Measurements from ENCODE around the gene FURIN. TPM values are rescaled to one million over a fixed set of nuclear protein-coding genes. Genes with fewer than 3 reads are reported as not detected.

Gene FURIN
- total RNA-seq, 4 donors from 2014 or later, result 76.7 to 159 (median 118) TPM

- Histone ChIP-seq H3K9me3 (no peaks in the 10 kb centered on the region), H3K27ac (peak overlapping the region in 1 of 4 donors; percentile 91), H3K4me1 (peaks cover 12 to 38% of the 10 kb centered on the region in 2 donors), H3K4me3 (no peak overlapping the region), H3K27me3 (no peaks in the 10 kb centered on the region), H3K36me3 (peaks cover 0 to 87% of the 10 kb centered on the region in 2 donors)
- intact Hi-C loops (cut with DNase I; ENCODE audit: low total_unique reads) (no loop called here), in situ Hi-C loops (cut with MboI; ENCODE audit: low sequenced_read_pairs in 4 of 4) (no loop called here)
- no peak for DNase-seq
- ATAC-seq, result no peak
- TF ChIP-seq, protein P1, sequence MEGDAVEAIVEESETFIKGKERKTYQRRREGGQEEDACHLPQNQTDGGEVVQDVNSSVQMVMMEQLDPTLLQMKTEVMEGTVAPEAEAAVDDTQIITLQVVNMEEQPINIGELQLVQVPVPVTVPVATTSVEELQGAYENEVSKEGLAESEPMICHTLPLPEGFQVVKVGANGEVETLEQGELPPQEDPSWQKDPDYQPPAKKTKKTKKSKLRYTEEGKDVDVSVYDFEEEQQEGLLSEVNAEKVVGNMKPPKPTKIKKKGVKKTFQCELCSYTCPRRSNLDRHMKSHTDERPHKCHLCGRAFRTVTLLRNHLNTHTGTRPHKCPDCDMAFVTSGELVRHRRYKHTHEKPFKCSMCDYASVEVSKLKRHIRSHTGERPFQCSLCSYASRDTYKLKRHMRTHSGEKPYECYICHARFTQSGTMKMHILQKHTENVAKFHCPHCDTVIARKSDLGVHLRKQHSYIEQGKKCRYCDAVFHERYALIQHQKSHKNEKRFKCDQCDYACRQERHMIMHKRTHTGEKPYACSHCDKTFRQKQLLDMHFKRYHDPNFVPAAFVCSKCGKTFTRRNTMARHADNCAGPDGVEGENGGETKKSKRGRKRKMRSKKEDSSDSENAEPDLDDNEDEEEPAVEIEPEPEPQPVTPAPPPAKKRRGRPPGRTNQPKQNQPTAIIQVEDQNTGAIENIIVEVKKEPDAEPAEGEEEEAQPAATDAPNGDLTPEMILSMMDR (IDR thresholded peaks at IDR 0.05 in 4 of 5, conservative IDR thresholded peaks at IDR 0.05 in 1 of 5), result no peak
- TF ChIP-seq POLR2A (IDR thresholded peaks at IDR 0.05), result no peak
Observed at GRCh38 chr15:90911302-90911623, 42.9 kb downstream of the FURIN start.

- H3K27me3 ChIP-seq, result no peaks in the 10 kb centered on the region
- in situ Hi-C loops (cut with MboI; ENCODE audit: low sequenced_read_pairs in 4 of 4), result no loop called here
- H3K4me3 ChIP-seq, result no peak overlapping the region
- DNase-seq (no peak), ATAC-seq (no peak)
- no peaks in the 10 kb centered on the region for H3K9me3 ChIP-seq
- peaks cover 18 to 45% of the 10 kb centered on the region in 2 donors for H3K4me1 ChIP-seq
- H3K27ac ChIP-seq, result peak overlapping the region in 1 of 4 donors; percentile 91
- intact Hi-C loops (cut with DNase I; ENCODE audit: low total_unique reads), result no loop called here
- no peak for TF ChIP-seq POLR2A (IDR thresholded peaks at IDR 0.05)
- TF ChIP-seq, protein P1 (IDR thresholded peaks at IDR 0.05 in 4 of 5, conservative IDR thresholded peaks at IDR 0.05 in 1 of 5), result no peak
- peaks cover 0 to 78% of the 10 kb centered on the region in 2 donors for H3K36me3 ChIP-seq
Observed at GRCh38 chr15:90911906-90912769, 43.8 kb downstream of the FURIN start.

- in situ Hi-C loops (cut with MboI; ENCODE audit: low sequenced_read_pairs in 4 of 4) (no loop called here), intact Hi-C loops (cut with DNase I; ENCODE audit: low total_unique reads) (no loop called here)
- H3K36me3 ChIP-seq, result peaks cover 0 to 76% of the 10 kb centered on the region in 2 donors
- H3K9me3 ChIP-seq, result no peaks in the 10 kb centered on the region
- H3K4me1 ChIP-seq, result peaks cover 18 to 41% of the 10 kb centered on the region in 2 donors
- DNase-seq (no peak), ATAC-seq (no peak)
- peak overlapping the region in 2 of 4 donors; percentile 86 to 91 for H3K27ac ChIP-seq
- H3K4me3 ChIP-seq, result no peak overlapping the region
- no peak for TF ChIP-seq POLR2A (IDR thresholded peaks at IDR 0.05)
- TF ChIP-seq, protein P1 (IDR thresholded peaks at IDR 0.05 in 4 of 5, conservative IDR thresholded peaks at IDR 0.05 in 1 of 5), result no peak
- no peaks in the 10 kb centered on the region for H3K27me3 ChIP-seq
Observed at GRCh38 chr15:90912770-90913075, 44.3 kb downstream of the FURIN start.

GRCh38 chr15:90913398-90913944 is 45.1 kb downstream of the FURIN start:
- TF ChIP-seq, protein P1 (IDR thresholded peaks at IDR 0.05 in 4 of 5, conservative IDR thresholded peaks at IDR 0.05 in 1 of 5), result no peak
- TF ChIP-seq POLR2A (IDR thresholded peaks at IDR 0.05), result no peak
- no peak for ATAC-seq
- H3K4me1 ChIP-seq, result peaks cover 14 to 37% of the 10 kb centered on the region in 2 donors
- H3K27ac ChIP-seq, result peak overlapping the region in 3 of 4 donors; percentile 86 to 95 (median 91)
- no peaks in the 10 kb centered on the region for H3K27me3 ChIP-seq
- peaks cover 0 to 76% of the 10 kb centered on the region in 2 donors for H3K36me3 ChIP-seq
- intact Hi-C loops (cut with DNase I; ENCODE audit: low total_unique reads) (no loop called here), in situ Hi-C loops (cut with MboI; ENCODE audit: low sequenced_read_pairs in 4 of 4) (no loop called here)
- no peak for DNase-seq
- no peak overlapping the region for H3K4me3 ChIP-seq
- H3K9me3 ChIP-seq, result no peaks in the 10 kb centered on the region

Measured in gastrocnemius medialis (tissue), 4 donors.